Mesendoderm (in vitro differentiated cells): ENCODE results near the gene CNPY4.

Experiments used
- DNase-seq: peaks from one replicate; pipeline ENCODE4 v3.0.0; 2013
- H2AK5ac ChIP-seq: 2 replicates; pipeline ENCODE4 v1.6.1; 2013; ENCODE audit warnings: low read length, inconsistent platforms
- H2BK120ac ChIP-seq: 2 replicates; pipeline ENCODE4 v1.6.1; 2013; ENCODE audit warnings: low read depth, mild to moderate bottlenecking, low read length, moderate library complexity, mixed read lengths
- H2BK15ac ChIP-seq: replicated peaks from 2 replicates; pipeline ENCODE4 v1.6.1; 2013; ENCODE audit warnings: low read depth, mild to moderate bottlenecking, moderate library complexity
- H2BK5ac ChIP-seq: 2 replicates; pipeline ENCODE4 v1.6.1; 2013; ENCODE audit warnings: low read length, inconsistent platforms
- H3K18ac ChIP-seq: 2 replicates; pipeline ENCODE4 v1.6.1; 2013; ENCODE audit warnings: mild to moderate bottlenecking, low read length, mixed read lengths
- H3K23ac ChIP-seq: one replicate; pipeline ENCODE4 v1.6.1; 2013; ENCODE audit warnings: low read length
- H3K27ac ChIP-seq: 2 replicates; pipeline ENCODE4 v1.5.1; 2013; ENCODE audit warnings: low read depth, mild to moderate bottlenecking, inconsistent platforms, low read length, moderate library complexity
- H3K27me3 ChIP-seq: 2 replicates; pipeline ENCODE4 v1.6.1; 2013; ENCODE audit warnings: low read length, control low read depth, mild to moderate bottlenecking, inconsistent platforms; ENCODE audit not compliant: insufficient read depth, poor library complexity
- H3K36me3 ChIP-seq: 2 replicates; pipeline ENCODE4 v1.6.1; 2013; ENCODE audit warnings: low read length, inconsistent platforms; ENCODE audit not compliant: control insufficient read depth, insufficient read depth
- H3K4ac ChIP-seq: one replicate; pipeline ENCODE4 v1.6.1; 2013; ENCODE audit warnings: low read depth, mild to moderate bottlenecking, low read length, moderate library complexity
- H3K4me1 ChIP-seq: 2 replicates; pipeline ENCODE4 v1.6.1; 2013; ENCODE audit warnings: low read depth, low read length, inconsistent platforms; ENCODE audit not compliant: control insufficient read depth
- H3K4me2 ChIP-seq: 2 replicates; pipeline ENCODE4 v1.6.1; 2013; ENCODE audit warnings: low read length
- H3K4me3 ChIP-seq: 2 replicates; pipeline ENCODE4 v1.5.1; 2013; ENCODE audit warnings: mild to moderate bottlenecking, low read length
- H3K56ac ChIP-seq: one replicate; pipeline ENCODE4 v1.6.1; 2013; ENCODE audit warnings: low read length
- H3K79me1 ChIP-seq: 2 replicates; pipeline ENCODE4 v1.6.1; 2013; ENCODE audit warnings: low read length, inconsistent platforms
- H3K79me2 ChIP-seq: 2 replicates; pipeline ENCODE4 v1.6.1; 2013; ENCODE audit warnings: mild to moderate bottlenecking, low read length; ENCODE audit not compliant: control insufficient read depth, insufficient read depth
- H3K9ac ChIP-seq: 2 replicates; pipeline ENCODE4 v1.6.1; 2013; ENCODE audit warnings: low read length, inconsistent platforms
- H4K5ac ChIP-seq: one replicate; pipeline ENCODE4 v1.6.1; 2013; ENCODE audit warnings: low read length
- H4K8ac ChIP-seq: one replicate; pipeline ENCODE4 v1.6.1; 2013; ENCODE audit warnings: low read depth, mild to moderate bottlenecking, control low read depth, low read length, moderate library complexity
- WGBS: extraction: QIAGEN DNeasy Blood & Tissue Kit; methylation state at CpG from one replicate; pipeline ENCODE4 v1.1.7; 2013; ENCODE audit warnings: low lambda C conversion rate, missing lambda C conversion rate; ENCODE audit not compliant: insufficient coverage; ENCODE audit errors: extremely low coverage; 5-methylcytosine and 5-hydroxymethylcytosine counted together

Gene CNPY4

GRCh38 chr7:100160067-100160466, 40.6 kb downstream of the CNPY4 start:
- WGBS, result no CpG with 5 or more reads among the region's 18 CpGs
- no peak overlapping the region for H3K23ac ChIP-seq
- no peak overlapping the region for H4K8ac ChIP-seq
- H2BK15ac ChIP-seq, result no peak overlapping the region
- peaks cover 11% of the 10 kb centered on the region for H3K36me3 ChIP-seq
- DNase-seq, result no peak
- H3K4me2 ChIP-seq, result no peak overlapping the region
- H2BK5ac ChIP-seq, result no peak overlapping the region
- H3K18ac ChIP-seq, result no peak overlapping the region
- H2BK120ac ChIP-seq, result no peak overlapping the region
- no peaks in the 10 kb centered on the region for H3K79me2 ChIP-seq
- no peak overlapping the region for H3K9ac ChIP-seq
- H3K4me1 ChIP-seq, result peaks cover 8% of the 10 kb centered on the region
- no peak overlapping the region for H2AK5ac ChIP-seq
- H4K5ac ChIP-seq, result no peak overlapping the region
- no peak overlapping the region for H3K4ac ChIP-seq
- no peak overlapping the region for H3K4me3 ChIP-seq
- H3K79me1 ChIP-seq, result peaks cover 14% of the 10 kb centered on the region
- H3K56ac ChIP-seq, result no peak overlapping the region
- no peak overlapping the region for H3K27ac ChIP-seq
- no peaks in the 10 kb centered on the region for H3K27me3 ChIP-seq

GRCh38 chr7:100163006-100163531, 43.6 kb downstream of the CNPY4 start:
- peak; percentile 76 for DNase-seq
- H2AK5ac ChIP-seq, result no peak overlapping the region
- H3K79me1 ChIP-seq, result no peaks in the 10 kb centered on the region
- no peak overlapping the region for H3K4me2 ChIP-seq
- no peak overlapping the region for H4K8ac ChIP-seq
- H3K27me3 ChIP-seq, result no peaks in the 10 kb centered on the region
- H3K27ac ChIP-seq, result no peak overlapping the region
- H2BK15ac ChIP-seq, result no peak overlapping the region
- H2BK120ac ChIP-seq, result no peak overlapping the region
- H4K5ac ChIP-seq, result no peak overlapping the region
- H3K79me2 ChIP-seq, result no peaks in the 10 kb centered on the region
- H3K18ac ChIP-seq, result no peak overlapping the region
- no peak overlapping the region for H3K4ac ChIP-seq
- H3K56ac ChIP-seq, result no peak overlapping the region
- WGBS, result no CpG with 5 or more reads among the region's 6 CpGs
- peaks cover 9% of the 10 kb centered on the region for H3K4me1 ChIP-seq
- H2BK5ac ChIP-seq, result no peak overlapping the region
- no peak overlapping the region for H3K4me3 ChIP-seq
- H3K23ac ChIP-seq, result no peak overlapping the region
- no peaks in the 10 kb centered on the region for H3K36me3 ChIP-seq
- H3K9ac ChIP-seq, result no peak overlapping the region

GRCh38 chr7:100163871-100164270, 44.4 kb downstream of the CNPY4 start:
- Histone ChIP-seq H3K36me3 (no peaks in the 10 kb centered on the region), H3K18ac (no peak overlapping the region), H3K79me1 (no peaks in the 10 kb centered on the region), H2BK5ac (no peak overlapping the region), H2AK5ac (no peak overlapping the region), H3K27me3 (no peaks in the 10 kb centered on the region), H3K56ac (no peak overlapping the region), H3K4ac (no peak overlapping the region), H3K23ac (no peak overlapping the region), H4K8ac (no peak overlapping the region), H4K5ac (no peak overlapping the region), H3K4me3 (no peak overlapping the region), H3K27ac (no peak overlapping the region), H2BK120ac (no peak overlapping the region), H2BK15ac (no peak overlapping the region), H3K4me1 (peaks cover 9% of the 10 kb centered on the region), H3K9ac (no peak overlapping the region), H3K79me2 (no peaks in the 10 kb centered on the region), H3K4me2 (no peak overlapping the region)
- no peak for DNase-seq
- no CpG with 5 or more reads among the region's 5 CpGs for WGBS

- Histone ChIP-seq H3K4me3 (no peak overlapping the region), H3K36me3 (no peaks in the 10 kb centered on the region), H3K4me1 (peaks cover 11% of the 10 kb centered on the region), H3K18ac (peak overlapping the region; percentile 2), H2BK15ac (no peak overlapping the region), H3K79me1 (no peaks in the 10 kb centered on the region), H2BK5ac (no peak overlapping the region), H3K79me2 (no peaks in the 10 kb centered on the region), H3K56ac (peak overlapping the region; percentile 69), H3K23ac (no peak overlapping the region), H3K9ac (peak overlapping the region; percentile 34), H3K27me3 (no peaks in the 10 kb centered on the region), H2AK5ac (no peak overlapping the region), H4K5ac (no peak overlapping the region), H3K4ac (no peak overlapping the region), H2BK120ac (no peak overlapping the region), H3K4me2 (no peak overlapping the region), H3K27ac (peak overlapping the region; percentile 14), H4K8ac (no peak overlapping the region)
- DNase-seq, result no peak
- no CpG with 5 or more reads among the region's 16 CpGs for WGBS
These were observed 47.0 kb downstream of the CNPY4 start for GRCh38 chr7:100166317-100166940.

- peak overlapping the region; percentile 66 for H3K9ac ChIP-seq
- H3K23ac ChIP-seq, result no peak overlapping the region
- H2BK5ac ChIP-seq, result peak overlapping the region; percentile 36
- H2AK5ac ChIP-seq, result no peak overlapping the region
- WGBS, result no CpG with 5 or more reads among the region's 14 CpGs
- peak overlapping the region; percentile 32 for H3K27ac ChIP-seq
- no peaks in the 10 kb centered on the region for H3K79me1 ChIP-seq
- H3K27me3 ChIP-seq, result no peaks in the 10 kb centered on the region
- no peaks in the 10 kb centered on the region for H3K79me2 ChIP-seq
- no peaks in the 10 kb centered on the region for H3K36me3 ChIP-seq
- peak; percentile 75 for DNase-seq
- H3K4me1 ChIP-seq, result peaks cover 11% of the 10 kb centered on the region
- H3K4ac ChIP-seq, result no peak overlapping the region
- peak overlapping the region; percentile 69 for H3K56ac ChIP-seq
- H4K5ac ChIP-seq, result no peak overlapping the region
- H3K4me2 ChIP-seq, result peak overlapping the region; percentile 91
- no peak overlapping the region for H3K18ac ChIP-seq
- H2BK15ac ChIP-seq, result no peak overlapping the region
- no peak overlapping the region for H2BK120ac ChIP-seq
- H4K8ac ChIP-seq, result no peak overlapping the region
- H3K4me3 ChIP-seq, result no peak overlapping the region
These were observed 47.8 kb downstream of the CNPY4 start for GRCh38 chr7:100166970-100167911.
